Calu3 (cell line): ENCODE results near the gene ZKSCAN4. TPM values are rescaled to one million over a fixed set of nuclear protein-coding genes. Genes with fewer than 3 reads are reported as not detected.
A peak's percentile ranks its signal among the peaks of the same experiment; 100 is the strongest.

ENCODE experiments used
- BruUV-seq: library from RNA; stranded (reverse); fragments of 400-500 nt; replicated peaks from 2 replicates; lab custom pipeline; 2021; lab: Mats Ljungman, UMichigan
- CTCF ChIA-PET: fragments of 300-600 bp; sonication (Branson Sonifier 250); formaldehyde crosslinking; loops from one replicate; lab custom pipeline; 2022; ENCODE audit warnings: antibody characterized with exemption; lab: Charles Lee
- DNase-seq: peaks from one replicate; pipeline ENCODE4 v3.0.0; 2022
- H3K27ac Mint-ChIP-seq: one replicate; pipeline ENCODE4 v1.8.0; 2022; ENCODE audit warnings: mixed read lengths; ENCODE audit not compliant: unreplicated experiment
- H3K27me3 Mint-ChIP-seq: one replicate; pipeline ENCODE4 v1.8.0; 2022; ENCODE audit warnings: mixed read lengths; ENCODE audit not compliant: unreplicated experiment
- H3K36me3 Mint-ChIP-seq: one replicate; pipeline ENCODE4 v1.8.0; 2022; ENCODE audit warnings: mild to moderate bottlenecking, moderate library complexity, mixed read lengths; ENCODE audit not compliant: insufficient read depth, unreplicated experiment
- H3K4me1 Mint-ChIP-seq: one replicate; pipeline ENCODE4 v1.8.0; 2022; ENCODE audit warnings: mild to moderate bottlenecking, low read depth, mixed read lengths; ENCODE audit not compliant: unreplicated experiment
- H3K4me3 Mint-ChIP-seq: one replicate; pipeline ENCODE4 v1.8.0; 2022; ENCODE audit warnings: mild to moderate bottlenecking, low read depth, moderate library complexity, mixed read lengths; ENCODE audit not compliant: unreplicated experiment
- H3K9me3 Mint-ChIP-seq: one replicate; pipeline ENCODE4 v1.8.0; 2022; ENCODE audit warnings: low read depth, mixed read lengths; ENCODE audit not compliant: unreplicated experiment
- intact Hi-C: fragments of 100-400 bp; cut with micrococcal nuclease; formaldehyde crosslinking; loops from one replicate; pipeline ENCODE4 v1.10.0; 2022; ENCODE audit not compliant: unreplicated experiment
- total RNA-seq: library from RNA; stranded (reverse); gene quantifications from 2 replicates; pipeline ENCODE4 v1.2.3, GENCODE V29; 2022
- TF ChIP-seq, protein P1 (sequence below): fragments of 200-600 bp; IDR thresholded peaks from one replicate; pipeline ENCODE4 v1.8.0; 2022; ENCODE audit warnings: antibody characterized with exemption; ENCODE audit not compliant: unreplicated experiment

ZKSCAN4 gene
- total RNA-seq, 1 experiment from 2014 or later, result 6.7 TPM

DNA sequence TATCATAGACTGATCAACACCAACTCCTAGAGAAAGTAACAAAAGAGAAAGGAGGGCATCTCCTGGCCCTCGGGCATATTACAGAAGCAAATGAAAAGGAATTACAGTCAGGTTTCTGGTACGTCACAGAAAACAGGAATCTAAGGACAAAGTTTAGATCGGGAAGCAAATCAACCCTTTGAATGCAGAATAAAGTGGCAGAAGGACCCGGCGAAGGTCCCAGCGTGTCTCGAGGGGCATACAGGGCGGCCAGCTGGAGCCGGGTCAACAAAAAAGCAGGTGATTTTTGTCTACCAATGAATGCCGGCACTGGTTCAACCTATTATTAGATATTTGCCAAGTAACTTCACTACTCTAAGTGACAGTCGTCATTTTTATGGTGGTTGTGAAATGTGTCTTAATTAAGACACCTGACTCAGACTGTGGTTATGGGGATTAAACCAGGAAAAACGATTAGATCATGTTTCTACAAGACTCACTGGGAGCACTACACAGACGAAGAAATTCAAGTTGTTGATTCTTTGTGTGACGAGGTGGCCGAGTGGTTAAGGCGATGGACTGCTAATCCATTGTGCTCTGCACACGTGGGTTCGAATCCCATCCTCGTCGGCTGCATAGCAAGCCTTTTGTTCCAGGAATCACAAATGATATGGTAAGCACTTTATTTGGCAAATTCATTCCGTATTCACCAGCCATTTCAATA lies 39.4 kb downstream of the ZKSCAN4 start:
- BruUV-seq, result TSS peak; percentile 100
- CTCF ChIA-PET, result no interaction called here

DNA sequence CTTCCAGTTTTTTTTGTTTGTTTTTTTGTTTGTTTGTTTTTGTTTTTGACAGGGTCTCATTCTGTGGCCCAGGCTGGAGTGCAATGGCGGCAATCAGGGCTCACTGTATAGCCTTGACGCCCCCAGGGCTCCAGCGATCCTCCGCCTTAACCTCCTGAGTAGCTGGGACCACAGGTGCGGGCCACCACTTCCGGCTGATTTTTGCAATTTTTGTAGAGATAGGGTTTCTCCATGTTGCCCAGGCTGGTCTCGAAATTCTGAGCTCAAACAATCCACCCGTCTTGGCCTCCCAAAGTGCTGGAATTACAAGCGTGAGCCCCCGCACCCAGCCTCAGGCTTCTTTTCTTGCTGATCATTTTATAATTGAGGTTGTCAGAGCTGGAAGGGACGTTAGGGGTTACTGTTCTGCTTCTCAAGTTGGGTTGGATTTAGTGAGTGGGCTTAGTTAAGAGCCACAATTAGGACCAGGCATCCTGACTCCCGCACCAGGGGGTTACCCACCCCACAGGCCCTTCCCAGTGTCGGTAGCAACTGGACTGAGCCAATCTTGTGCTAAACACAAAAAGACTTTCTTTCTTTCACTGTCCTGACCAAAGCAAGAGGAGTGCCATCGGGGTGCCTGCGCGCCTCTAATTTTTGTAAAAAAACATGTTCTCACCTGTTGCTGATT lies 40.1 kb downstream of the ZKSCAN4 start:
- DNase-seq, result peak; percentile 17
- H3K9me3 Mint-ChIP-seq, result no peaks in the 10 kb centered on the region

More for the DNA sequence above, 39.4 kb downstream of the ZKSCAN4 start:
- Mint-ChIP-seq H3K4me1 (peaks cover 17% of the 10 kb centered on the region), H3K27me3 (no peaks in the 10 kb centered on the region), H3K27ac (peak overlapping the region; percentile 68), H3K4me3 (peak overlapping the region; percentile 71), H3K9me3 (no peaks in the 10 kb centered on the region), H3K36me3 (peaks cover 15% of the 10 kb centered on the region)
- peak; percentile 90 for DNase-seq
- intact Hi-C loops, result loop anchor here (2.0 to 10.0 kb wide), 4 partner anchors 72 to 310 kb away; partner anchors contain the start of gene ZKSCAN8
- TF ChIP-seq, protein P1, sequence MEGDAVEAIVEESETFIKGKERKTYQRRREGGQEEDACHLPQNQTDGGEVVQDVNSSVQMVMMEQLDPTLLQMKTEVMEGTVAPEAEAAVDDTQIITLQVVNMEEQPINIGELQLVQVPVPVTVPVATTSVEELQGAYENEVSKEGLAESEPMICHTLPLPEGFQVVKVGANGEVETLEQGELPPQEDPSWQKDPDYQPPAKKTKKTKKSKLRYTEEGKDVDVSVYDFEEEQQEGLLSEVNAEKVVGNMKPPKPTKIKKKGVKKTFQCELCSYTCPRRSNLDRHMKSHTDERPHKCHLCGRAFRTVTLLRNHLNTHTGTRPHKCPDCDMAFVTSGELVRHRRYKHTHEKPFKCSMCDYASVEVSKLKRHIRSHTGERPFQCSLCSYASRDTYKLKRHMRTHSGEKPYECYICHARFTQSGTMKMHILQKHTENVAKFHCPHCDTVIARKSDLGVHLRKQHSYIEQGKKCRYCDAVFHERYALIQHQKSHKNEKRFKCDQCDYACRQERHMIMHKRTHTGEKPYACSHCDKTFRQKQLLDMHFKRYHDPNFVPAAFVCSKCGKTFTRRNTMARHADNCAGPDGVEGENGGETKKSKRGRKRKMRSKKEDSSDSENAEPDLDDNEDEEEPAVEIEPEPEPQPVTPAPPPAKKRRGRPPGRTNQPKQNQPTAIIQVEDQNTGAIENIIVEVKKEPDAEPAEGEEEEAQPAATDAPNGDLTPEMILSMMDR, result no peak

DNA sequence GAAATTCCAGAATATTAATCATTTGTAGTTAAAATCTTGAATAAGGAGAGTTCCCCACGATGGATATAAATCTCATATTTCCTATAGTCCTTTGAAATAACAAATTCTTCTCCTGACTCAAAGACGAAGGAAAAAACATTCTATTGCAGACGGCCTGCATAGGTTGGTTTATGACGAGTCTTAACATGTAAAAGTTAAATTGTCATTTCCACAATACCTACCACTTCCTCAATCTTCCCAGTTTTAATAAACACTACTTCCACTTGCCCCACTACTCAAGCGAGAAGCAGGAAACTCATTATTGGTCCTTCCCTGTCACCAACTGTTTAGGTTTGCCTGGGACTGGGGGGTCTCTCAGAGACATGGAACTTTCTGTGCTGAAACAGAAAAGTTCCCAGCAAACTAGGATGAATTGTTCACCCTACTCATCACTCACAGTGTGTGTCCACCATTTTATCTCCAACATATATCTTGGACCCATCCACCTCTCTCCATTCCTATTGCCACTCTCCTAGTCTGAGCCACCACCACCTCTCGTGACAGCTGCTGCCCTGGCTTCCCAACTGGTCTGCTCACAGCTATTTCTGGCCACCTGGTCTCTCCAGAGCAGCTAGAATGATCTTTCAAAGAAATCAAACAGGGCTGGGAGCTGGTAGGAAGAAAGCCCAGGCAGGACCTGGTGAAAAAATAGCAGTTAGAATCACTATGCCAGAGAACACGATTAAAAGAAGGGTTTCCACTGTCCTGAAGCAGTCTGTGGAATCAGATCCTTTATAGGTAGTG lies 42.1 kb downstream of the ZKSCAN4 start:
- H3K4me3 Mint-ChIP-seq, result no peak overlapping the region
- TF ChIP-seq, protein P1, result no peak
- CTCF ChIA-PET, result no interaction called here
- H3K4me1 Mint-ChIP-seq, result peaks cover 17% of the 10 kb centered on the region
- H3K27ac Mint-ChIP-seq, result no peak overlapping the region
- no TSS peak for BruUV-seq
- intact Hi-C loops, result loop anchor here (5.0 to 10.0 kb wide), 3 partner anchors 147 to 308 kb away; no protein-coding TSS in a partner anchor
- H3K27me3 Mint-ChIP-seq, result no peaks in the 10 kb centered on the region
- H3K36me3 Mint-ChIP-seq, result peaks cover 11% of the 10 kb centered on the region
- H3K9me3 Mint-ChIP-seq, result no peaks in the 10 kb centered on the region
- no peak for DNase-seq

More for the DNA sequence above, 40.1 kb downstream of the ZKSCAN4 start:
- TF ChIP-seq, protein P1, result no peak
- H3K4me1 Mint-ChIP-seq, result peaks cover 17% of the 10 kb centered on the region
- intact Hi-C loops, result loop anchor here (2.0 to 10.0 kb wide), 4 partner anchors 71 to 310 kb away; partner anchors contain the start of gene ZKSCAN8
- BruUV-seq, result no TSS peak
- CTCF ChIA-PET, result no interaction called here
- H3K27me3 Mint-ChIP-seq, result no peaks in the 10 kb centered on the region
- peaks cover 11% of the 10 kb centered on the region for H3K36me3 Mint-ChIP-seq
- H3K4me3 Mint-ChIP-seq, result peak overlapping the region; percentile 71
- H3K27ac Mint-ChIP-seq, result peak overlapping the region; percentile 68

DNA sequence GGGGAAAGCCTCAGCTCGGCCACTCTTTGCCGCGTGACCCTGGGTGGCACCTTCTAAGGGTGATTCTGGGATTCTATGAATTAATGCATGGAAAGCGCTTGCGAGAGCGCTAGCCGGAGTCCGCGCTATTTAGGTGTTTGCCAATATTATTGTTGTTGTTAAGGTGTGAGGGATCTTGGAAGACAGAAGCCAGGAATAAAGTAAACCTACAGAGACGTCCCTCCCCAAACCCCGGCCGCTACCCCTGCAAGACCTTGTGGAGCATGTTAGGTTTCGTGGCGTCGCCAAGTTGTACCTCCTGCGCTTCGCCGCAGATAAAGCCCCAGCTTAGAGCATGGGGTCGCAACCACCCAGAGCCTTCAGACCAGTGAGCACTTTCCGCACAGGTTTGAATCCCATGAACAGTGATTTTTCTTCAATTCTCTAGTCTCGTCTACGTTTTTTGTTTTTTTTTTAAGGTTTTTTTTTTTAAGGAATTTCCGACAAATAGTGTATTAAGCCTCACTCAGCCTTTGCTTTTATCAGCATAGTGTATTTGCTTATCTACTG lies 43.9 kb downstream of the ZKSCAN4 start:
- TF ChIP-seq, protein P1, result no peak
- intact Hi-C loops, result no loop called here
- no peaks in the 10 kb centered on the region for H3K27me3 Mint-ChIP-seq
- H3K4me1 Mint-ChIP-seq, result peaks cover 14% of the 10 kb centered on the region
- BruUV-seq, result no TSS peak
- CTCF ChIA-PET, result interaction anchor here (0.7 kb wide), 1 partner anchor 735 kb away, joined by 5 read pairs; the partner anchor contains the start of gene ZNF184
- H3K36me3 Mint-ChIP-seq, result peaks cover 11% of the 10 kb centered on the region
- H3K9me3 Mint-ChIP-seq, result no peaks in the 10 kb centered on the region
- no peak overlapping the region for H3K27ac Mint-ChIP-seq
- DNase-seq, result no peak
- H3K4me3 Mint-ChIP-seq, result no peak overlapping the region
